GM19372 (cell line): ENCODE data around the gene UBA1.
"Not testable (repeated sequence)": the region's sequence is repeated elsewhere in the genome, so short reads cannot be mapped to it uniquely, and the experiment has no call there.

Experiments used
- ATAC-seq: cut with Tn5 transposase; IDR thresholded peaks from one replicate; pipeline ENCODE4 v1.9.1; 2021; ENCODE audit warnings: mild to moderate bottlenecking, low read depth, moderate library complexity; ENCODE audit not compliant: unreplicated experiment

Gene UBA1

GRCh38 chrX:47247206-47247998 is 53.8 kb downstream of the UBA1 start:
- no peak for ATAC-seq

GRCh38 chrX:47247999-47248320 is 54.3 kb downstream of the UBA1 start:
- ATAC-seq, result no peak

DNA sequence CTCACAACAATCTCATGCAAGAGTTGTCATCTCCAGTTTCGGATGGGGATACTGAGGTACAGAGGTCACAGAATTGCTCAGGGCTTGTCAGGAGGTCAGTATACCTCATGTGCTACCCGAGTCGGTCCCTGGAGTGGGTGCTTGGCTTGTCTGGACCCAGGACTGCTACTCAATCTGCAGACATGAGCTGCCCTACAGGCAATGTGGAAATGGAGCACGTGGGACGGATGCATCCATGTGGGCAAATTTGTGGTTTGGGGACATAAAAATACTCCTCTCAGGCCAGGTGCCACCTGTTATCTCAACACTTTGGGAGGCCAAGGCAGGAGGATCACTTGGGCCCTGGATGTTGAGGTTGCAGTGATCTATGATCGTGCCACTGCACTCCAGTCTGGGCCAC is 54.9 kb downstream of the UBA1 start:
- ATAC-seq, result no peak

DNA sequence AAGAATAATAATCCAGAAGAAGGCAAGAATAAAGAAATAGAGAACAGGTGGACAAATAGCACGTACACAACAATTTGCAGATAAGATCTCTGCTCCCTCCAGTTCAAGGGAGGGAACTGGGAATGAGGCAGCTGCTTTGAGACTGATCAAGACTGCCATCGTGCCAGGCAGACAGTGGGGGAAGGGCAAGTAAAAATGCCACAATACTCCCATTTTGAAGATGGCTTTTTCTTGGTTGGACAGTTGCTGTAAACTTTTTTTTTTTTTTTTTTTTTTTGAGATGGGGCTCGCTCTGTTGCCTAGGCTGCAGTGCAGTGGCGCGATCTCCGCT is 56.4 kb downstream of the UBA1 start:
- no peak for ATAC-seq

DNA sequence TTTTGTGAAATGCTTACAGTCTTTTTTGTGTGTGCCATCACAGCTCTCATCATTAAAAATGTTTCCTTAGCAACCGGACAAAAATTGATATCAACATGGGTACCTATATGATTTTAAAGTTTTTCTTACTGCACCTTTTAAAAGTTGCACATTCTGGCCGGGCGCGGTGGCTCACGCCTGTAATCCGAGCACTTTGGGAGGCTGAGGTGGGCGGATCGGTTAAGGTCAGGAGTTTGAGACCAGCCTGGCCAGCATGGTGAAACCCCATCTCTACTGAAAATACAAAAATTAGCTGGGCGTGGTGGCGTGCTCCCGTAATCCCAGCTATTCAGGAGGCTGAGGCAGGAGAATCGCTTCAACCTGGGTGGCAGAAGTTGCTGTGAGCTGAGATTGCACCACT is 64.0 kb downstream of the UBA1 start:
- not testable (repeated sequence) for ATAC-seq
